ENCODE results near the gene DCLK2.
A peak's percentile ranks its signal among the peaks of the same experiment; 100 is the strongest.

DCLK2 gene

DNA sequence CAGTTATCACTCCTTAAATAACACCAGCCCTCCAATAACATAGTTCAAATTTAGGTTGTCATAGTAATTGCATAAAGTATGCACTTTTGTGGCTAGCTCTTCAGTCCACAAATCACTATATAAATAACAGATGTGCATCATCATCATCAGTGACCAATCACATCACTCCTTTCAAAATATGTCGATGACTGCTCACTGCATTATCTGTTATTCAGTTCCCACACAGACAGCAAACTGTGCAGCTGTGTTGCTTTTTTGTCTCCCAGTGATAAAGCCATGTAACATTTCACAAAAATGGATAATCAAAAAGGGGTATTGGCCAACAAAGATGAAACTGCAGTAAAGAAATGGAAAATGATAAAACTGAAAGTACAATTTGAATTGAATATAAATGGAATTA is 205.4 kb downstream of the DCLK2 start:
- no peak for DNase-seq

DNA sequence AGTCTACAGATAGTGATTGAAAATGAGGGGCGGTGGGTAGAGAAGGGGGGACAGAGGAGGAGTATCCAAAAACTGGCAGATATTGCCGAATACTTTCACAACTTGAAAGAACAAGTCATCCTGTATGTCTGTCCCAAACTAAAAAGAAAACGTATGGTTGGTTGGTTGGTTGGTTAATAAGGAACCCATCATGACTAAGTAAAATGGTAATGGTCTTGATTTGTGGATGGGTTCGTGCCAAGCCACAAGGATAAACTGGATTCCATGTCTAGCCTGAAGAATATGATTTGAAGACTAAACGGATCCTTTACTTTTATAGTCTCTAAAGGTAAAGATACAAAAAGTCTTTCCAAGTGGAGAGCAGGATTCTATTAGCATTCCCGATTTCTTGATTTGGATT is 208.4 kb downstream of the DCLK2 start:
- no peak for DNase-seq

DNA sequence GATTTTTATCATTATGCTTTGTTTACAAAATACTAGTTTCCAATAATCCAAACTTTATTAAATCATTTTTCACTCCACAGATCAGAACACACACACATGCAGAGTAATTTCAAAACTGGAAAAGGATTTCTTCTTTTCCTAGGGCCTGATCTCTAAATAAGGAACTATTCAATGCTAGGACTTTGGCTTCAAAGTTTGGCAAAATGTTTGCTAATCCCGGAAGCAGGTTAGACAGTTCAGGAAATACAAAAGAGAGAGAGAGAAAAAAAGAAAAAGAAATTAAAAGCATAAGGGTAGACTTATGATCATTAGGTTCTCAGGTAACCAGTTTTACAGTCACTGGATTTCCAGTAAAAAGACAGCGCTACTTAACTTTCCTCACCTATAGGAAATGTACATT is 211.0 kb downstream of the DCLK2 start:
- DNase-seq: no peak

DNA sequence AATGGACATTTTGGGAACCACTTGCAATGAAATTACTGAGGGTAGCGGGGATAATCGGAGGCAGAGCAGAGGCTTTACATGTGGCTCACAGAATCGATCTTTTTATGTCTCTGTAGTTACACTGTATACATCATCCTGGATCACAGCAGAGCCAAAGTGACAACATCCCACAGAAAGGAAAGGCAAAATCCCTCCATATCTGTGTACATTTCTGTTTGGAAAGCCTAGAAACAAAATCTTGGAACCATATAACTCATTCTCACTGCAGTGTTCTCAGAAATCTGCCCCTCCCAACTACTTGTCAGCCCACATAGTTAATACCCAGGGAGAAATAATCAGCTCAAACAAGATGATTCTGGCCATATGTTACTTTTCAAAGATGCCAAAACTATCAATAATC is 211.6 kb downstream of the DCLK2 start:
- DNase-seq: no peak

DNA sequence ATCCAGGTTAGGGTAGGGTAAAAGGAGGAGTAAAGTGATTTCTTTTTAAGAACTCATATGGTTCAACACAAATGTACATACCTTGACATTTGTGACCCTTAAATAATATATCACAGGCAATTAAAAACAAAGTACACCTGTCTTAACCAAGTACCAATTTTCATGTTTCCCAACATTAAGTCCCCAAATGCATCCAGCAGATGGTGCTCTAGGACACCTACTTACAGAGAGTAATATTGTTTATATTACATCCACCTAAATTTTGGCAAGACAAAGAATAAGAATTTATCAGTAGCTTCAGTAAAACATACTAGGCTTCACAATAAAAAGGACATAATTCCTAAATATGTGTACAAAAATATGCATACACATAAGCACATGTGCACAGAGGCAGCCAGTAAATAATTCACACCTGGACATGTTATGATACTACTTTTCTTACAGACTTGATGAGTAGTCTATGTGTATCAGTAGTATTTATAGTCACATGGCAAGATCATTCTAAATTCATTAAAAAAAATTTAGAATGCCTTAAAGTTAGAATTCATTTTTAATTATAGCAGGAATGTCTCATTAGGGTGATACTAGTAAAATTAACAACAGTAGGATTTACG is 219.7 kb downstream of the DCLK2 start:
- peak; percentile 38 for DNase-seq

DNA sequence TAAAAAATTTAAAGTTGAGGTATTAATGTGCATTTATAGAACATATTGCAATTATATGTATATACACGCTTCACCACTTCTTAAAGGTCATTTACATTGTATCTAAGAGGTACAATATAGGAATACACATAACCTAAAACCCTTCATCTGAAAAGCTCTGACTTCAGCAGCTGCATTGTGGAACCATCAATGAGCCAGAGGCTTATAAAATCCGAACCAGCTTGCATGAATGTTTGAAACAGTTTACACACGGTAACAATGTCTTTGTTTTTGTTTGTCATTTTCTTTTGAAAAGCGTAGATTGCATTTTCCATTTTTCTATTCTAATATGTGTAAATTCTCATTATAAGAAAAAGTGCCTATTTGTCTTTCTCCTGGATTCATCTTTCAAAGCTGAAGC is 221.6 kb downstream of the DCLK2 start:
- no peak for DNase-seq

DNA sequence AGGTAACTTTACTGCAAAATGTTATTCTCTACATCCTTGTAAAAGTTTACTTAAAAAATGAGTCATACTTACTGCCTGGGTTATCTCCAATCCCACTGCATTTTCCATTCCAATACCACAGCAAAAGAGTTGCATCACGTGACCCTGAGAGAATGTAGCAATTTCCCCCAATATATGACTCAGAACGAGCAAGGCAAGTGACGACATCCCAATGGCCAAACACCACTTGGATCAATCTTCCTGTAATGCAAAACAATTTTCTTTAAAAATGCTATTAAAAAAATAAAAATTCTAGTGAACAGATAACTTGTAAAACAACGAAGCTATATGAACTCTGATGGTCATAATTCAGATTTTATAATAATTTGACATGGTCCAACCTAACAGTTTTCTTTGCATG is 224.3 kb downstream of the DCLK2 start:
- peak; percentile 41 for DNase-seq

DNA sequence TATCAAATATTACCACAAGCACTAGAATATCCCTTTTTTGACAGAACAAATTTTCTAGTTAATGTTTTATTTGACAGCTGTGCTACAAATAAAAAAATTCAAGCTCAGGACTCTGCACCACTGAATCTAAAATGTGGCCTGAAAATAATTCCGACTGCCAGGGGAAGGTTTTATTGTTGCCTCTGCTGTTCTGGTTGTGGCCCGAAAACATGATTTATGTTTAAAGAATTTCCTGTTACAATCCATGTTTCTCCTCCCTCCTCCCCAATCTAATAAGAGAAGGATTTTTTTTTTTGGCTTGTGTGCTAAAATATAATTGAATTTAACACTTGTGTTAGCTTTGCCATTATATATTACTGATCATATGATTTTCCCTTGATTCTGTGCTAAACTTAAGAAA is 227.8 kb downstream of the DCLK2 start:
- no peak for DNase-seq

DNA sequence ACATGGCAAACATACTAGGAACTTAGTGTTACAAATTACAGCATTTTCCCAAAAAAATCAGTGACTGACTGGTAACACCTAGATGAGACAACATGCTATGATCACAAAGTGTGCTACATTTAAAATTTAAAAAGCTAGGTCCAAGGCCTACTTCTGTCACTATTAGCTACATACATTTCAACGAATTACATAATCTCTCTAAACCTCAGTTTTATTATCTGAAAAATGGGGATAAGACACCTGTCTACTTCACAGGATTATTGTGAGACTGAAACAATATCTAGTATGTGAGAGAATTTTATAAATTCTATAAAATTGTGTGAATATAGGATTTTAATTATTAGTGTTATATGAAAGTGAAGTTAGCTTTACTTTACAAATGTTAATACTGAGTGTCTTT is 228.5 kb downstream of the DCLK2 start:
- DNase-seq: no peak
